MG63 (cell line): ENCODE results near the gene MCRIP2. TPM values are rescaled to one million over a fixed set of nuclear protein-coding genes. Genes with fewer than 3 reads are reported as not detected.

Experiments used
- DNase-seq: peaks from one replicate; pipeline ENCODE4 v3.0.0-alpha.2; 2020
- H3K27me3 ChIP-seq: fragments of 250-450 bp; sonication (Bioruptor Pico); 2 replicates; pipeline ENCODE4 v1.5.1; 2020; ENCODE audit warnings: mild to moderate bottlenecking, moderate library complexity
- H3K36me3 ChIP-seq: fragments of 250-450 bp; sonication (Bioruptor Pico); 2 replicates; pipeline ENCODE4 v1.5.1; 2020; ENCODE audit warnings: mild to moderate bottlenecking, moderate library complexity
- H3K4me3 ChIP-seq: fragments of 250-450 bp; sonication (Bioruptor Pico); 2 replicates; pipeline ENCODE4 v1.5.1; 2020; ENCODE audit warnings: mild to moderate bottlenecking, moderate library complexity
- H3K9me3 ChIP-seq: fragments of 250-450 bp; sonication (Bioruptor Pico); 2 replicates; pipeline ENCODE4 v1.5.1; 2020; ENCODE audit warnings: mild to moderate bottlenecking, moderate library complexity
- total RNA-seq: library from RNA; depleted of rRNA; stranded (reverse); fragments of >200 nt; shearing (Covaris generic); gene quantifications from 2 replicates; pipeline ENCODE4 v1.2.3, GENCODE V29; 2014; ENCODE audit warnings: low replicate concordance; rRNA removed

Gene MCRIP2
- total RNA-seq, 1 experiment from 2014 or later: 50.3 TPM

- Histone ChIP-seq H3K4me3 (no peak overlapping the region), H3K36me3 (peaks cover 7% of the 10 kb centered on the region; the same call in 1 of the 2 replicates), H3K27me3 (peaks cover 34% of the 10 kb centered on the region), H3K9me3 (no peaks in the 10 kb centered on the region)
- no peak for DNase-seq
Observed at GRCh38 chr16:692356-693108, 50.9 kb downstream of the MCRIP2 start.

DNA sequence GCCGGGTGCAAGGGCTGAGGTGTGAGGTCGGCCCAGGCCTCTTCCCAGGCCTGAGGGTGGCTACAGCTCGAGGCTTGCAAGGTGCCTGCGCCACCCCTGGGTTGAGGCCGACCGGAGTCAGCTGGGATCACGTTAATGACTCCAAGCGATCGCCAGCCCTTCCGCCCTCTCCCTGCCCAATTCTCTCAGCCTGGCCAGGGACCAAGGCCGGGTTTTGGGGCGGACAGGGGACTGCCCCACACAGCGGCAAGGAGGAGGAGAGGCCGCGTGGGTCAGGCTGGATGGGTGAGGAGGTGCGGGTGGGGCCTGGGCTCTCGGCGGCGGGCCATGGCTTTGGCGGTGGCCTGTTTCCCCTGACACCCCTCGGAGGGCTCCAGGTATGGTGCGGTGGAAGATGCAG is 51.7 kb downstream of the MCRIP2 start:
- peaks cover 2% of the 10 kb centered on the region; the same call in 1 of the 2 replicates for H3K36me3 ChIP-seq
- peaks cover 36% of the 10 kb centered on the region for H3K27me3 ChIP-seq
- no peaks in the 10 kb centered on the region for H3K9me3 ChIP-seq
- no peak overlapping the region for H3K4me3 ChIP-seq
- no peak for DNase-seq

DNA sequence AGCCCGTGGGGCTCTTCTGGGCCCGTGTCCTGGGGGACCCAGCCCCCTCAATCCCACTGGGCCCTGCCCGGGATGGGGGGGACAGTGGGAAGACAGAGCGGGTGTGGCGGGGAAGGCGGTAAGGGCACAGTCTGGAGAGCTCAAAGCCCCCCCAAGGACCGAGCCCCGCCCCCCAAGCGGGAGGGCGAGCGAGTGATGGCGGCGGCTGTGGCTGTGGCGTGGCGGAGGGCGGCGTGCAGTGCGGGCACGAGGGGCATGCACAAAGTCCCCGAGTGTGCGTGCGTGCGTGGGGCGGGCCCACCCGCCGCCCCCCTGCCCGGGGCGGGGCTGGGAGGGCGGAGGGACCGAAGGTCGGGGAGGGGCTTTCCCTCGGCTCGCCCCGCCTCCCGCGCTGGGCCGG is 52.1 kb downstream of the MCRIP2 start:
- Histone ChIP-seq H3K9me3 (no peaks in the 10 kb centered on the region), H3K27me3 (peaks cover 39% of the 10 kb centered on the region), H3K36me3 (no peaks in the 10 kb centered on the region), H3K4me3 (no peak overlapping the region)
- no peak for DNase-seq

DNA sequence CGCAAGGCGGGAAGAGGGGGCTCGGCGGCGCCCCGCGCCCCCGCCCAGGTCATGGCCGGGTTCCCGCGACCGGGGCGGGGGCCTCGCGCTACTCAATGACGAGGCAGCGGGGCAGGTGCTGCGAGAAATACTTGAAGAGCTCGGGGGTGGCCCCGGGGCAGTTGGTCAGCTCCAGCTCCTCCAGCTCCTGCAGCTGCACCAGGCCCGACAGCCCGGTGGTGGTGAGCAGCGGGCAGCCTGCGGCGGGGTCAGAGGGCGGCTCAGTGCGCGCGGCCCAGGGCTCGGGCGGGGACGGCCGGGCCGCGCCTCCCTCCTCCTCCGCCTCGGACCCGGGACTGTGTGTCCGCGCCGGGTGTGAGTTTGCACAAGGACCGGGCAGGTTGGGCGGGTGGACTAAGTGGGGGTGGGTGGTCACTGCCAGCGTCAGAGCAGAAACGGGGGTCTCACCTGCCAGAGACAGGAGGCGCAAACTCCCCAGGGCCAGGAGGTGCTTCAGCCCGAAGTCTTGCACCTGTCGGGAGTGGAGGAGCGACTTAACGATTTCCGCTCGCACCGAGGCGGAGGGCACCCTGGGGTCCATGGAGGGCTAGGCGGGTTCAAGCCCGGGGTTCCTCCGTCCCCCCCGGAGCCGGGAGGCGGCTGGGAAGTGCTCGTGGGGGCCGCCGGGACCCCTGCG is 52.7 kb downstream of the MCRIP2 start:
- Histone ChIP-seq H3K36me3 (no peaks in the 10 kb centered on the region), H3K4me3 (no peak overlapping the region), H3K9me3 (no peaks in the 10 kb centered on the region), H3K27me3 (peaks cover 44% of the 10 kb centered on the region)
- no peak for DNase-seq

DNA sequence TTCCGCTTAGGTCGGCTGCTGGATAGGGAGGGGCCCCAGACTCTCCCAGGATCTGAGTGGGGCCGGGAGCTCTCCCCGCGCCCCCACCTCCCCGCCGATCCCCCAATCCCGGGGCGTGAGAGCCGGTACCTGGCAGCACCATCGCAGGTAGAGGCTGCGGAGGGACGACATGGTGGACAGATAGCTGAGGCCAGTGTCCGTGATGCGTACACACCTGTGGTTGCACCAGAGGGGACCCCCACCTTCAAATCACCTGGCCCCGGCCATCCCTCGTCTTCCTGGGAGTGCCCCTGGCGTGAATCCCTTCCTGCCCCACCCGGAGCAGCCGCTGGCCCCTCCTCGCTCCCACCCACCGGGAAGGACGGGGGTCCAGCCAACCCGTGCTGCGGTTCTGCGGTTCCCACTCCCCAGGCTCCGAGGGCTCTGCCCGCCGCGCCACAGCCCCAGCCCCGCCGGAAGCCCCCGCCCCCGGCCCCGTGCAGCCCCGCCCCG is 53.3 kb downstream of the MCRIP2 start:
- no peak overlapping the region for H3K4me3 ChIP-seq
- peaks cover 48% of the 10 kb centered on the region for H3K27me3 ChIP-seq
- H3K36me3 ChIP-seq: no peaks in the 10 kb centered on the region
- H3K9me3 ChIP-seq: no peaks in the 10 kb centered on the region
- no peak for DNase-seq

GRCh38 chr16:695355-696089 is 53.9 kb downstream of the MCRIP2 start:
- H3K4me3 ChIP-seq: no peak overlapping the region
- no peaks in the 10 kb centered on the region for H3K36me3 ChIP-seq
- H3K9me3 ChIP-seq: no peaks in the 10 kb centered on the region
- peaks cover 54% of the 10 kb centered on the region for H3K27me3 ChIP-seq
- DNase-seq: no peak

Other genes with a start within 250 kb of the MCRIP2 start
- 188 and 350 TPM in 2 replicates for gene NME4, start 244.6 kb upstream of the MCRIP2 start, total RNA-seq
- 31.6 and 37.1 TPM in 2 replicates for gene DECR2, start 239.9 kb upstream of the MCRIP2 start, total RNA-seq
- gene RAB11FIP3, start 216.2 kb upstream of the MCRIP2 start, total RNA-seq: 33.1 and 42.8 TPM in 2 replicates
- gene CAPN15, start 114.1 kb upstream of the MCRIP2 start, total RNA-seq: 42.2 and 55.9 TPM in 2 replicates
- not detected in 2 replicates for gene PRR35, start 81.4 kb upstream of the MCRIP2 start, total RNA-seq
- not detected in 2 replicates for gene NHLRC4, start 74.8 kb upstream of the MCRIP2 start, total RNA-seq
- 13.1 and 31.7 TPM in 2 replicates for gene PIGQ, start 71.9 kb upstream of the MCRIP2 start, total RNA-seq
- 12.4 and 20.8 TPM in 2 replicates for gene RAB40C, start 51.8 kb upstream of the MCRIP2 start, total RNA-seq
- not detected in 2 replicates for gene WFIKKN1, start 10.8 kb upstream of the MCRIP2 start, total RNA-seq
- gene METTL26, start 5.5 kb upstream of the MCRIP2 start, total RNA-seq: 145 and 183 TPM in 2 replicates
- gene WDR90, start 7.5 kb downstream of the MCRIP2 start, total RNA-seq: 6.0 and 17.3 TPM in 2 replicates
- 48.7 and 72.8 TPM in 2 replicates for gene RHOT2, start 26.3 kb downstream of the MCRIP2 start, total RNA-seq
- gene RHBDL1, start 33.8 kb downstream of the MCRIP2 start, total RNA-seq: 0.16 TPM in 1 of 2 replicates, not detected in the other
- 301 and 418 TPM in 2 replicates for gene STUB1, start 38.6 kb downstream of the MCRIP2 start, total RNA-seq
- 15.1 and 66.3 TPM in 2 replicates for gene JMJD8, start 42.5 kb downstream of the MCRIP2 start, total RNA-seq
- gene WDR24, start 48.6 kb downstream of the MCRIP2 start, total RNA-seq: 8.0 and 8.2 TPM in 2 replicates
- 0.16 and 0.67 TPM in 2 replicates for gene FBXL16, start 64.0 kb downstream of the MCRIP2 start, total RNA-seq
- 33.7 and 71.7 TPM in 2 replicates for gene METRN, start 73.3 kb downstream of the MCRIP2 start, total RNA-seq
- gene ANTKMT, start 79.3 kb downstream of the MCRIP2 start, total RNA-seq: 27.0 and 44.0 TPM in 2 replicates
- gene CCDC78, start 84.6 kb downstream of the MCRIP2 start, total RNA-seq: 0.59 and 4.9 TPM in 2 replicates
- gene HAGHL, start 85.3 kb downstream of the MCRIP2 start, total RNA-seq: 9.4 and 13.3 TPM in 2 replicates
- 39.0 and 72.9 TPM in 2 replicates for gene CIAO3, start 99.2 kb downstream of the MCRIP2 start, total RNA-seq
- not detected in 2 replicates for gene MSLN, start 118.9 kb downstream of the MCRIP2 start, total RNA-seq
- gene RPUSD1, start 146.6 kb downstream of the MCRIP2 start, total RNA-seq: 60.9 and 77.3 TPM in 2 replicates
- gene CHTF18, start 146.8 kb downstream of the MCRIP2 start, total RNA-seq: 18.9 and 22.6 TPM in 2 replicates
- not detected in 2 replicates for gene GNG13, start 158.9 kb downstream of the MCRIP2 start, total RNA-seq